Measurements from ENCODE around the gene TTC7B. TPM values are rescaled to one million over a fixed set of nuclear protein-coding genes. Genes with fewer than 3 reads are reported as not detected.

TTC7B gene
- total and polyA plus RNA-seq, 2 donors (not counting 1 experiment from before 2014, with no cell fraction given): 18.8 to 37.5 TPM

GRCh38 chr14:90544566-90544965 is 271.7 kb downstream of the TTC7B start:
- Histone ChIP-seq H3K36me3 (ENCODE audit: control insufficient read depth, insufficient read depth, low read length) (no peaks in the 10 kb centered on the region), H3K4me3 (replicated peaks in 1 of 4; ENCODE audit: control extremely low read depth in 1 of 4, insufficient read depth in 1 of 4, low read depth in 3 of 4, low read length in 4 of 4) (no peak overlapping the region), H3K9ac (ENCODE audit: insufficient read depth, low read length) (no peak overlapping the region), H3K9me3 (ENCODE audit: control insufficient read depth, insufficient read depth, low read depth, low read length) (no peaks in the 10 kb centered on the region), H2AFZ (ENCODE audit: low read length) (no peak overlapping the region), H3K27ac (ENCODE audit: insufficient read depth, low read length) (no peak overlapping the region), H3K79me2 (ENCODE audit: control insufficient read depth, insufficient read depth, low read length) (no peaks in the 10 kb centered on the region), H3K4me1 (ENCODE audit: control insufficient read depth, extremely low read depth, insufficient read depth, low read length) (no peaks in the 10 kb centered on the region), H4K20me1 (ENCODE audit: control insufficient read depth, extremely low read depth, insufficient read depth, low read length) (no peaks in the 10 kb centered on the region), H3K27me3 (ENCODE audit: control insufficient read depth, insufficient read depth, low read length) (no peaks in the 10 kb centered on the region), H3K4me2 (ENCODE audit: extremely low read depth, insufficient read depth, low read length) (no peak overlapping the region)
- TF ChIP-seq EZH2 (IDR thresholded peaks at IDR 0.05; ENCODE audit: low read length, missing control alignments) (no peak), CTCF (conservative IDR thresholded peaks at IDR 0.05 in 1 of 2, IDR thresholded peaks at IDR 0.05 in 1 of 2; ENCODE audit: low read depth in 1 of 2, low read length in 2 of 2) (no peak)
- no peak for DNase-seq (ENCODE audit: low read depth in 2 of 2)

DNA sequence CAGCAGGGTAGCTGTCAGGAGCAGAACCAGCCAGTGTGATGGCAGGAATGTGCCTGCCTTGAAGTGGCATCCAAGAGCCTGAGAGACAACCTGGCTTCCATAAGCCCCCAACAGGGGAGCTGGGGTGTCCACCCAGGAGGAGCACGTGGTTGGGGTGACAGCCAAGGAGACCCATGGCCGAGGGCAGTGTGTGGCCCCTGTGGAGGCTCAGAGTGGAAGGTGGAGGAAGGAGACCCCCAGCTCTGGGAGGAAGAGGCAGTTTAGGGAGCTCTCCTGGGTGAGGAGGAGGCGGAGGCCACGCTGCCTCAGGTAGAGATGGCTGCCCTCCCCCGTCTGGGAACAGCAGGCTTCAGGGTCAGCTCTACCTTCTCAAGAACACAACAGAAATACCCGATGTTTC is 272.4 kb downstream of the TTC7B start:
- TF ChIP-seq CTCF (conservative IDR thresholded peaks at IDR 0.05 in 1 of 2, IDR thresholded peaks at IDR 0.05 in 1 of 2; ENCODE audit: low read depth in 1 of 2, low read length in 2 of 2): no peak
- no peak for TF ChIP-seq EZH2 (IDR thresholded peaks at IDR 0.05; ENCODE audit: low read length, missing control alignments)
- H3K4me1 ChIP-seq (ENCODE audit: control insufficient read depth, extremely low read depth, insufficient read depth, low read length): no peaks in the 10 kb centered on the region

DNA sequence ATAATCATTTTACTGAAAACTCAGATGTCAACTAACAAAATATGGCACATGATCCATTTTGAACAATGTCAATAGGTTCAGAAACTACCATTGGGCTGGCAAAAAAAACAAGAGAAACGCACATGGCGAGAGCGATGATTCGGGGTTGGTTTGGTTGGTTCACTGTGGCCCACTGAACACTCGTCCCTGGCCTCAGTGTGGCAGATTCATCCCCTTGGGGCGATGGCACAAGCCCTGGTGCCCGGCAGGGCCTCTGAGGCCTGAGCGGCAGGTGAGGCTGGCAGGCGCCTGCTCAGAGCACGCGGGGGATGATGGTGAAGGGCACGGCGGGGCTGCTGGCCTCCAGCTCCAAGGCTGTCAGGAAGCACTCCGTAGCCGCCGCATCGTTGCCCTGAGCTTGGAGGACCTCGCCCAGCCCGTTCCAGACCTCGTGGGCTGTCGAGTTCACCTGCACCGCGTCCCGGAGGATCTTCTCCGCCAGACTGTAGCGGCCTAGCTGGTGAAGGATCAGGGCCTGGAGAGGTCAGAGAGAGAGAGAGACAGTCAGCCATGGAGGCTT is 275.1 kb downstream of the TTC7B start:
- Histone ChIP-seq H4K20me1 (ENCODE audit: control insufficient read depth, extremely low read depth, insufficient read depth, low read length) (no peaks in the 10 kb centered on the region), H3K4me2 (ENCODE audit: extremely low read depth, insufficient read depth, low read length) (no peak overlapping the region), H3K9me3 (ENCODE audit: control insufficient read depth, insufficient read depth, low read depth, low read length) (no peaks in the 10 kb centered on the region), H3K27me3 (ENCODE audit: control insufficient read depth, insufficient read depth, low read length) (no peaks in the 10 kb centered on the region), H3K4me3 (replicated peaks in 1 of 4; ENCODE audit: control extremely low read depth in 1 of 4, insufficient read depth in 1 of 4, low read depth in 3 of 4, low read length in 4 of 4) (no peak overlapping the region), H2AFZ (ENCODE audit: low read length) (no peak overlapping the region), H3K9ac (ENCODE audit: insufficient read depth, low read length) (no peak overlapping the region), H3K4me1 (ENCODE audit: control insufficient read depth, extremely low read depth, insufficient read depth, low read length) (no peaks in the 10 kb centered on the region), H3K79me2 (ENCODE audit: control insufficient read depth, insufficient read depth, low read length) (no peaks in the 10 kb centered on the region), H3K36me3 (ENCODE audit: control insufficient read depth, insufficient read depth, low read length) (no peaks in the 10 kb centered on the region), H3K27ac (ENCODE audit: insufficient read depth, low read length) (no peak overlapping the region)
- no peak for TF ChIP-seq EZH2 (IDR thresholded peaks at IDR 0.05; ENCODE audit: low read length, missing control alignments)
- no peak for TF ChIP-seq CTCF (conservative IDR thresholded peaks at IDR 0.05 in 1 of 2, IDR thresholded peaks at IDR 0.05 in 1 of 2; ENCODE audit: low read depth in 1 of 2, low read length in 2 of 2)
- no peak for DNase-seq (ENCODE audit: low read depth in 2 of 2)

More for the DNA sequence above, 272.4 kb downstream of the TTC7B start:
- Histone ChIP-seq H3K36me3 (ENCODE audit: control insufficient read depth, insufficient read depth, low read length) (no peaks in the 10 kb centered on the region), H3K9ac (ENCODE audit: insufficient read depth, low read length) (no peak overlapping the region), H2AFZ (ENCODE audit: low read length) (no peak overlapping the region), H3K27me3 (ENCODE audit: control insufficient read depth, insufficient read depth, low read length) (no peaks in the 10 kb centered on the region), H3K27ac (ENCODE audit: insufficient read depth, low read length) (no peak overlapping the region), H4K20me1 (ENCODE audit: control insufficient read depth, extremely low read depth, insufficient read depth, low read length) (no peaks in the 10 kb centered on the region), H3K9me3 (ENCODE audit: control insufficient read depth, insufficient read depth, low read depth, low read length) (no peaks in the 10 kb centered on the region), H3K4me3 (replicated peaks in 1 of 4; ENCODE audit: control extremely low read depth in 1 of 4, insufficient read depth in 1 of 4, low read depth in 3 of 4, low read length in 4 of 4) (no peak overlapping the region), H3K4me2 (ENCODE audit: extremely low read depth, insufficient read depth, low read length) (no peak overlapping the region), H3K79me2 (ENCODE audit: control insufficient read depth, insufficient read depth, low read length) (no peaks in the 10 kb centered on the region)
- no peak for DNase-seq (ENCODE audit: low read depth in 2 of 2)

Data from fibroblast of lung (primary cell).